Measurements from ENCODE around the gene PLOD1.

Gene PLOD1

DNA sequence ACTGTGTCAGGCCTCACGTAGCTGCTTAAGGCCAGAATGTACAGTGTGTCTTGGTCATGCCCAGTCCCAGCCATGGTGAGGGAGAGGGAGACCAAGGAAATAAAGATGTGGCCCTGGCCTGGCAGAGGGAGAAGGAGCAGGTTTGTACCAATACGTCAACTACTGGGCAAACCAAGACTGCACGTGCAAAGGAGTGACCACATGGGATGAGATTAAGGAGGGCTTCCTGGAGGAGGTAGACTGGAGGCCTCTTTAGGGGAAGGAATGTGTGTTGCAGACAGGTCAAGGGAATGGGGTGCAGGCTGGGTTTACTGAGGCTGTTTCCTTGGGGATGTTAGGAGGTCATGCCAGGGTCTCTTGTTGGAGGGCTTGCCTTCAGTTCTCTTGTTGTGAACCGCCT is 7.8 kb downstream of the PLOD1 start:
- DNase-seq = no peak

DNA sequence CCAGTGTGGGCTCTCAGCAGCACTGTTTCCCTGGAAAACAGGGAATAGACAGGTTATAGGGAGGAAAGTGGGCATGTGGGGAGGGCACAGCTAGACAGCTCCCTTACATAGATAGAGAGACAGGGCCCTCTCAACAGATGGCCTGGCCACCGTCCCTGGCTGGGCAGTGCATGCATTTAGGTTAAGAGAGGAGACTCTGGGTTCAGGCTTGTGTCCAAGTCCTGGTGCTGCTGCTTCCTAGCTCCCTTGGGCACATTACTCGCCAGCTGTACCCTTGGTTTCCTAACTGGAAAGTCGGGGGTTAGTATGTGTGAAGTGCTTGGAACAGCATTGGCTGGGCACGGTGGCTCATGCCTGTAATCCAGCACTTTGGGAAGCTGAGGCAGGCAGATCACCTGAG is 9.1 kb downstream of the PLOD1 start:
- no peak for DNase-seq

DNA sequence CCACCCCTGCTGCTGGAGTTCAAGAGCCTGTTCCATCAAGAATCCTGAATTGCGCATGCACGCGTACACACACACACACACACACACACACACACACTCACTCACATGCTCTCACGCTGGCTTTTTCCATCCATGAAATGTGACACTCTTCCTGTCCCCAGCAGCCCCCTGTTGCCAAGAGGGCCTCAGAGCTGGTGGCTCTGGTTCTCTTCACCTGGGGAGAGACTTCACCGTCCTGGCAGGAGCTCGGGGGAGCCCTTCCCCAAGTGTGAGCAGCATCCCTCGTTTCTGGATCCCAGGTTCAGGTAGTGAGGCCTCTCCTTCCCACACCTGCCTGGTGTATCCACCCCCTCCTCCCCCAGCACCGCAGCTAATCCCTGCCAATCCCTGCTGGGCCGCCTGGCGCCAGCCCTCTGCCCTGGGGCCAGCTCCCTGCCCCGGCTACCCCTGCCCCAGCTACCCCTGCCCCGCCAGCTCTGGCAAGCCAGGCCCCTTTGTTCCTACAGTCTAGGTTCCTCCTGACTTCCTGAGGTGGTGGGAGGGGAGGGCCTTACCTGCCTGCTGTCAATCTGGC is 9.9 kb downstream of the PLOD1 start:
- DNase-seq = no peak

DNA sequence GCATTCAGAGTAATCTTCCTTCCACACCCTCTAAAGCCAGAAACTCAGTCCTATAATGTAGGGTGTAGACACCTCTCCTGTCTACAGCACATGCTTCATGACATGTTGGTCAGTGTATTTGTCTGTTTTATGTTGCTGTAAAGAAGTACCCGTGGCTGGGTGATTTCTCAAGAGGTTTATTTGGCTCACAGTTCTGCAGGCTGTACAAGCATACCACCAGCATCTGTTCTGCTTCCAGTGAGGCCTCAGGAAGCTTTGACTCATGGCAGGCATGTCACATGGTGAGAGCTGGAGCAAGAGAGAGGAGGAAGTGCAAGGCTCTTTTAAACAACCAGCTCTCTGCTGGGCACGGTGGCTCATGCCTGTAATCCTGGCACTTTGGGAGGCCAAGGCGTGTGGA is 12.1 kb downstream of the PLOD1 start:
- no peak for DNase-seq

DNA sequence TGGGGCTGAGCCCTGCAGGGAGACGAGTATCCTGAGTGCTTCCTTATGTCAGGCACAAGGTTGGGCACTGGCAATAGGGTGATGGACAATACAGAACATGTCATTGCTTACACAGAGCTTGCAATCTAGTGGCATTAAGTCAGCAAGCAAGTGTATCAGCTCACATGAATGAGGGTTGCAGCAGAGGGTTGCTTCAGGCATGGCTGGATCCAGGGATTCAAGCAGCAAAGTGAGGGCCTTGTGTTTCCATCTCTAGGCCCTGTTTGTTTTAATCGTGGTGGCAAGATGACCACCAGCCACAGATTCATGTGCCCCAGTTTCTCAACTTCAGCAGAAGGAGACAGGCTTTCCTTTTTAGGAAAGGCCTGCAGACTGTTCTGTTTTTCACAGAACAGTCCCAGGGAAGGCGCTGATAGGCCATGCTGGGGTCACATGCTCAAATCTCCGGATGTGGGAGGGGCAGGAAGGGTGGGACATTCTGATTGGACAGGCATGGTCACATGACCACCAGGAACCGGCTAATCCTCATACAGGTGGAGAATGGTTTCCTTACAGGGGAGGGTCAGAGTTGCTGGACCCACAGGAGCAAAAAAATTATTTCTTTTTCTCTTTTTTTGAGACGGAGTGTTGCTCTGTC is 14.4 kb downstream of the PLOD1 start:
- DNase-seq = peak; percentile 19

DNA sequence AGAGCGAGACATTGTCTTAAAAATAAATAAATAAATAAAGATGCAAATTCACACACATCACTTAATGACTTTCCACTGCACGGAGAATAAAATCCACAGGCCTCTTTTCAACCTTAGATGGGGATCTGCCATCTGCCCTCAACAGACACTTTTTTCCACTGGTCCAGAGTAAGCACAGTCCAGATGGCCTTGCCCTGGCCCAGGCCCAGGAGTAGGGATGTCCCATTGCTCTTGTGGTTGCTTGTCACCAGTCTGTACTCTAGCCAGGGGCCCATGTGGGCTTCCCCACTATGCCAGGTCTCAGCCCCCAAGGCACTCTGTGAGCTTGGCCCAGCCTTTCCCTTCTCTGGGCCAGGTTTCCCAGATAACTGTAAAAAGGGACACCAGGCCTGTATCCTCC is 17.4 kb downstream of the PLOD1 start:
- DNase-seq = no peak

DNA sequence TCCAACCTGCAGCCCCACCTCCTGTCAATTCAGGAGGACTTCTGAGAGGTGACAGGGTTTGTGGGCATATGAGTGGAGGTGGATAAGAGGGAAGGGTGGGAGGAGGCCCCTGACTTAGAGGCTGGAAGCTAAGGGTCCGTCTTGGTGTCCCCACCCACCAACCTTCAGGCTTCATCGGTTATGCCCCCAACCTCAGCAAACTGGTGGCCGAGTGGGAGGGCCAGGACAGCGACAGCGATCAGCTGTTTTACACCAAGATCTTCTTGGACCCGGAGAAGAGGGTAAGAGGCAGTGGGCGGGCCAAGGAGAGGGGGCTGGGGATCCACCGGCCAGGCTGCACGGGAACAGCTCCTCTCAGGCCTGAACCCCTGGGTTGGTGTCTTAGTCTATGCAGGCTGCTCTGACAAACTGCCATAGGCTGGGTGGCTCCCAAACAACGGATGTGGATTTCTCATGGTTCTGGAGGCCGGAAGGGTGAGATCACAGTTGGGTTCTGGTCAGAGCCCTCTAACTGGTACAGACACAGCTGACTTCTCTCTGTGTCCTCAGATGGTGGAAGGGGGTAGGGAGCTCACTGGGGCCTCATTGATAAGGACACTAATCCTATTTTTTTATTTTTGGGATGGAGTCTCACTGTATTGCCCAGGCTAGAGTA is 18.1 kb downstream of the PLOD1 start:
- DNase-seq = no peak

DNA sequence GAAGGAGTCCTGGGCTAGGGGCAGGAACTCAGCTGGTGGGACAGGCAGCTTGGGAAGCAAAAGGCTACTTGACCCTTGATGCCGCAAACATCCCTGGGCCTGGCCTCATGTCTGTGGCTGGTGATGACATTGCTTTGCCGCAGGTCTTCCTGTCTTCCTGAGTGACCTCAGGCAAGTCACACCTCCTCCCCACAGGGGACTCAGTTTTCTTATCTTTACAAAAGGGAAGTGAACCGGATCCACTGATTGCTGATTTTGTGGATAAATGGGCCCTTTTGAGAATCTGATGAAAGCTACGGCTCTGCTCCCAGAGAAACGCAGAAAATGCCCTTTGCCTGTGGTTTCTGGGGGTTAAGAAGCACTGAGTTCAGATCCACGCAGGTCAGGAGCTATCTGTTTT is 20.7 kb downstream of the PLOD1 start:
- no peak for DNase-seq

DNA sequence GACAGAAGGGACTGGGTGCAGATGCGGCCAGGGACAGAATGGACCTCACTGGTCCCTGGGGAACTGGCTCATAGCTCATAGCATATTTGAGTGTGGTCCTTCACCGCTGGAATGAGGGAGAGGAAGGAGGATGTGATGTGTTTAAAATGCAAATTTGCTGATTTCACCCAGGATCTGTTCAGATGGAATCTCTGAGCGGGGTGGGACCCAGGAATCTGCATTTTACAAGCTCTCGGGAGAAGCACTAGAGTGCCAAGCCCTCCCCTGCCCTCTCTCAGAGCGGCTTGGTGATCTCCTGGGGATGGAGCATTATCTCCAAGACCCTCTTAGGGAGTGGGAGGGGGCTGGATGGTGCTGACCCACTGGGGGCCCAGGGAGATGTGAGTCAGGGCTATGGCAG is 22.9 kb downstream of the PLOD1 start:
- DNase-seq = no peak

DNA sequence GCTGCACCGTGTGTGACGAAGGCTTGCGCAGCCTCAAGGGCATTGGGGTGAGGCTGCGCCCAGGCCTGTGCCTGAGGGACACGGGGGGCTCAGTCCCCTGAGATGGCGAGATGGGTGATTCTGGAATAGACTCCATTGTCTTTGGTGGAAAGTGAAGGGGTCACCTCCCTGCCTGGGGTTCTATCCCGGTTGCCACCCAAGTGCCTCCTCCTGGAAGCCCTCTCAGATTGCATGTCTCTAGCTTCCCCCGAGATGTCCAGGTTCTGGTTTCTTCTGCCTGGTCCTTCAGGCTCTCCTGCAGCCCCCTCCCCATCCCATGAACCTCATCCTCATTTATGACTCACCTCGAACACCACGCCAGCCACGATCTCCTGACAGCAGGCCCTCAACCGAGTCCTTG is 23.4 kb downstream of the PLOD1 start:
- DNase-seq = no peak

DNA sequence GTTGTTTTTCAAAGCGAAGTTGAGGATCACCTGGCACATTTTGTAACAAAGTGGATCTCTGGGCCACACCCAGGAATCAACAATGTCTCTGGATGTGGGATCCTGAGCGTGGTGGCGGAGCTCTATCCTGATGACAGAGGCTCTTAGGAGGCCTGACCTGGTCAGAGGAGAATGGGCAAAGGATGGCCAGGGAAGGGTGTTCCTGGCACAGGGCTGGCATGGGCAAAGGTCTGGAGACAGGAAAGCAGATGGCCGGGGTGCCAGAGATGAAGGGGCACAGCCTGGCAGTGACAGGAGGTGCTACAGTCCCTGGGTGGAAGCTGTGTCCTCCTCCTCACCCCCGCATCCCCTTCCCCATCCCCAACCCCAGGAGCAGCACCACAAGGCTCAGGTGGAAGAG is 25.8 kb downstream of the PLOD1 start:
- no peak for DNase-seq

DNA sequence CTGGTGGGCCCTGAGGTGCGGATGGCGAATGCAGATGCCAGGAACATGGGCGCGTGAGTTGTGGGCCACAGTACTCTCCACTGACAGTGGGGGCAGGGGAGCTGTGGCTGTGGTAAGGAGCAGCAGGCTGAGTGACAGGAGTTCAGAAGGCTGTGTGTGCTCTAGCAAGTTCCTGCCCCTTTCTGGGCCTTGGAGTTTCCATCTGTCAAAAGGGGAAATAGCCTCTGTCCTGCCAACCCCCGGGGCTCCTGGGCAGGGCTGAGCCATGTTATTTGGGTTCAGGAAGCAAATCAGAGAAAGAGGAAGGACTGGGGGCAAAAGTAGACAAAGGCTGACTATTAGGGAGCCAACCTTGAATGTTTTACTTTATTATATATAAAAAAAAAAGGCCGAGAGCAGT is 26.2 kb downstream of the PLOD1 start:
- no peak for DNase-seq

DNA sequence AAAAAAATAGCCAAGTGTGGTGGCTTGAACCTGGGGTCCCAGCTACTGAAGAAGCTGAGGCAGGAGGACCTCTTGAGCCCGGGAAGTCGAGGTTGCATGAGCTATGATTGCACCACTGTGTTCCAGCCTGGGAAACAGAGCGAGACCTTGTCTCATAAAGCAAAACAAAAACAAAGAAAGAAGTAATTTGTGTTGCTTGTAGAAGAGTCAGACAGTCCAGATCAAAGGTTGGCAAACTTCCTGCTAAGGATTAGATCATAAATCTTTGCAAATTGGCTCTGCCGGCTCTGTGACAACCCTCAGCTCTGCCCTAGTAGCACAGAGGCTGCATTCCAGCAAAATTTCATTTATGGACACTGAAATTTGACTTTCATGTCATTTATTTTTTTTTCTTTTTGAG is 26.7 kb downstream of the PLOD1 start:
- no peak for DNase-seq

DNA sequence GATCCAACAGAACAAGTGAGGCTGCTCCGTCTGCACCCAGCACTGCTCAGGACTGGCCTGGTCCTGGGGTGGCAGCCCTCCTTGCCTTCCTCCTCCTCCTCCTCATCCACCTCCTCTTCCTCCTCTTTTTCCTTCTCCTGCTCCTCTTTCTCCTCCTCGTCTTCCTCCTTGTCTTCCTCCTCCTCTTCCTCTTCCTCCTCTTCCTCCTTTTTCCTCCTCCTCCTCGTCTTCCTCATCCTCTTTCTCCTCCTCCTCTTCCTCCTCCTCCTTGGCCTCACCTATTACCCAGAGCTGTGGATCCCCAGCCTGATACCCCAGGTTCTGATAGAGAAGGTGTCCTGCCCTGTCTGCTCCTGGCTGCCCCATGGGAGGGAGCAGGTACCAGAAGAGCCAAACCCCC is 29.1 kb downstream of the PLOD1 start:
- DNase-seq = no peak

DNA sequence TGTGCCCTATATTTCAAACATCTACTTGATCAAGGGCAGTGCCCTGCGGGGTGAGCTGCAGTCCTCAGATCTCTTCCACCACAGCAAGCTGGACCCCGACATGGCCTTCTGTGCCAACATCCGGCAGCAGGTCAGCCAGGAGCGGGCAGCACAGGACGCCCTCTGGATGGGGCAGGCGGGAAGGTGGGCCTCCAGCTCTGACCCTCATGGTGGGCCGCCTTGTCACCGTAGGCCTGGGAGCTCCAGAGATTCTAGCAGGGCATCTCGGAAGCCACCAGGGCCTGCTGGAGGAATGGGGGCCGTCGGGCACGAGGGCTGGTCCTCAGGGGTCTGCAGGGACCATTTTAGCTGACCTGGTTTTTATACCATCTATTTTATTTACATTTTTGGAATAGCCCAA is 30.1 kb downstream of the PLOD1 start:
- DNase-seq = no peak

DNA sequence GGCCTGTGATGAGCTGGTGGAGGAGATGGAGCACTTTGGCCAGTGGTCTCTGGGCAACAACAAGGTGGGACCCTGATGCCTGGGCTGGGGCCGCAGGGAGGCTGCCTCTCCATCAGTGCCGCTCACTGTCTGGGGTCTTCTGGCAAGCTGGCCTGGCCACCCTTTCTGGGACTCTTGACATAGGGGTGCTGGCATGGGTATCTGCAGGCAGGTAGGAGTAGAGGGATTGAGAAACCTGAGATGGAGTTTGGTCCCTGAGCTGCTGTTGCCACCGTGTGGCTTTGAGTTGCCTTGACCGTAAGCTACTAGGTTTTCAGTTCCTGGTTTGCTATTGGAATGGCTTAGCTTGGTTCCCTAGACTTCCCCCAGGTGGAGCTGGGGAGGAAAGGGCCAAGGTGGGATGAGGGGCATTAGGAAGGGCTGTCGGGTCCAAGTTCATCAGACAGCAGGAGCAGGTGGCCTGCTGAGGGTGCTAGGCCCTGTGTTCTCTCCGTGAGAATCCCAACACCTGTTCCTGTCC is 32.6 kb downstream of the PLOD1 start:
- no peak for DNase-seq

DNA sequence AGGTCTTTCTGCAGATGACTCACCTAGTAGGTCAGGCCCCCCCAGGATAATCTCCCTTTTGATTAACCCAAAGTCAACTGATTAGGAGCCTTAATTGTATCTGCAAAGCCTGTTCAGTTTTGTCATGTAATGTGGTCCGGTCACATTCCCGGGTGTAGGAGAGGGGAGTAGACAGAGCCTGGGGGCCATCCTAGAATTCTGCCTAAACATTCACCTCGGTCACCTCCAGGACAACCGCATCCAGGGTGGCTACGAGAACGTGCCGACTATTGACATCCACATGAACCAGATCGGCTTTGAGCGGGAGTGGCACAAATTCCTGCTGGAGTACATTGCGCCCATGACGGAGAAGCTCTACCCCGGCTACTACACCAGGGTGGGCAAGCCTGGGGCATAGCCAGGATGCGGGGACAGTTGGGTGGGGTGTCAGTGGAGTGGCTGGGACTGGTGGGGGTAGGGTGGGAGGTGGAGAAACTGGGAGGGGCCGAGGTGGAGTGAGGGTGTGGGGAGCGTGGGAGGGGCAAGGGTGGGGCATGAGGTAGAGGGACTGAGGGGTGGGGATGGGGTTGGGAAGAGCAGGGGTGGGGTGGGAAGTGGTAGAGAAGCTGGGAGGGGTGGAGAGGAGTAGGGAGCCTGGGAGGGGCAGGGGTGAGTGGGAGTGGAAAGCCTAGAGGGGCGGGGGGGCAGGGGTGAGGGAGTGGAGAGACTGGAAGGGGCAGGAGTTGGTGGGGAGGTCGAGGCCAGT is 36.1 kb downstream of the PLOD1 start:
- no peak for DNase-seq

DNA sequence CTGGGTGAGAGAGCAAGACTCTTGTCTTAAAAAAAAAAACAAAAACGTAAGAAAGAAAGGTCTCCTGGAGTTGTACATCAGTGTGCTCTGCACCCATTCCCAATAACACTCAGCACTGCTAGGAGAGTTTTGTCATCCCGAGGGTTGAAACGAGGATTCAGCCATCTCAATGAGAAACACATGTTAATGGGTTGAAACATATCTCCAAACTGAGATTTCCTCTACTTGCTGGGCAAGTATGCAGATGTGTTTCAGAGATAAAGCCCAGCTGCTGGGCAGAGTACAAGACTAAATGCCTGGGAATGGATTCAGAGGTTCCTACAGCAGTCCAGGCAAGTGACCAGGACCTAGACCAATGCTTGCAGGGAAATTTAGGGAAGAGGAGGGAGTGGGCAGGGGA is 43.1 kb downstream of the PLOD1 start:
- no peak for DNase-seq

DNA sequence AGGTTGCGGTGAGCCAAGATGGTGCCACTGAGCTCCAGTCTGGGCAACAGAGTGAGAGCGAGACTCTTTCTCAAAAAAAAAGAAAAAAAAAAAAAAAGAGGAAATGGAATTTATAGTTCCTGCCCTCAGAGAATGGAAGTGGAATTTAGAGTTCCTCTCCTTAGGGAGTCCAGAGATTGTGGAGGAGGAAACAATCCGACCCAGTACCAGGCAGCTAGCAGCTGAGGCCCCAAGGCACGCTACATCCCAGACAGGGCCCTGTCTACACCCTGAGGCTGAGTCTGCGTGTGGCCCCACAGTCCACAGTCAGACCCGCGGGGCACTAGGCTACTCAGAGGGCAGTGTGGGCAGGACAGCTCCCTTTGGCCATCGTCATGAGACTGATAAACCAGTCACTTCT is 43.8 kb downstream of the PLOD1 start:
- no peak for DNase-seq

DNA sequence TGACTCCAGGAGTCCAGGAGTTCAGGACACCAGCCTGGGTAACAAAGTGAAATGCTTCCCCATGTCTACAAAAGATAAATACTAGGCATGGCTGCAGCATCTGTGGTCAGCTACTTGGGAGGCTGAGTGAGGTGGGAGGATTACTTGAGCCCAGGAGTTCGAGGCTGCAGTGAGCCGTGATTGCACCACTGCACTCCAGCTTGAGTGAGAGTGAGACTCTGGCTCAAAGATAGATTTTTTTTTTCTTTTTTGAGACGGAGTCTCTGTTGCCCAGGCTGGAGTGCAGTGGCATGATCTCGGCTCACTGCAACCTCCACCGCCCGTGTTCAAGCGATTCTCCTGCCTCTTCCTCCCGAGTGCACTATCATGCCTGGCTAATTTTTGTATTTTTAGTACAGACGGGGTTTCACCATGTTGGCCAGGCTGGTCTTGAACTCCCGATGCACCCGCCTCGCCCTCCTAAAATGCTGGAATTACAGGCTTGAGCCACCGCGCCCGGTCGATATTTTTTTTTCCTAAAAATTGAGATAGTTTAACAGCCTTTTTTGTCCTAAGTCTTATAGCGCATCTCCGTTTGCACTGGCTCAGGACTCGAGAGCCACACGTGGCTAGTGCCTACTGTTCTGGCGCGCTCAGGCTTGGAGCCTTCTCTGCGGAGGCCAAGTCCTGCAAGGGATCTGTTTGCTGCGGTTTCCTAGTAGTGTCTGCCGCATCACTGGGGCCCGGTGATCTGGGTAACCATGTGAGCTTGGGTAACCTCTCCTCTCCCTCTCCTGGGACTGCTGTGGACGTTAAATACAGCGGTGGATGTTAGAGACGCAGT is 44.7 kb downstream of the PLOD1 start:
- no peak for DNase-seq

DNA sequence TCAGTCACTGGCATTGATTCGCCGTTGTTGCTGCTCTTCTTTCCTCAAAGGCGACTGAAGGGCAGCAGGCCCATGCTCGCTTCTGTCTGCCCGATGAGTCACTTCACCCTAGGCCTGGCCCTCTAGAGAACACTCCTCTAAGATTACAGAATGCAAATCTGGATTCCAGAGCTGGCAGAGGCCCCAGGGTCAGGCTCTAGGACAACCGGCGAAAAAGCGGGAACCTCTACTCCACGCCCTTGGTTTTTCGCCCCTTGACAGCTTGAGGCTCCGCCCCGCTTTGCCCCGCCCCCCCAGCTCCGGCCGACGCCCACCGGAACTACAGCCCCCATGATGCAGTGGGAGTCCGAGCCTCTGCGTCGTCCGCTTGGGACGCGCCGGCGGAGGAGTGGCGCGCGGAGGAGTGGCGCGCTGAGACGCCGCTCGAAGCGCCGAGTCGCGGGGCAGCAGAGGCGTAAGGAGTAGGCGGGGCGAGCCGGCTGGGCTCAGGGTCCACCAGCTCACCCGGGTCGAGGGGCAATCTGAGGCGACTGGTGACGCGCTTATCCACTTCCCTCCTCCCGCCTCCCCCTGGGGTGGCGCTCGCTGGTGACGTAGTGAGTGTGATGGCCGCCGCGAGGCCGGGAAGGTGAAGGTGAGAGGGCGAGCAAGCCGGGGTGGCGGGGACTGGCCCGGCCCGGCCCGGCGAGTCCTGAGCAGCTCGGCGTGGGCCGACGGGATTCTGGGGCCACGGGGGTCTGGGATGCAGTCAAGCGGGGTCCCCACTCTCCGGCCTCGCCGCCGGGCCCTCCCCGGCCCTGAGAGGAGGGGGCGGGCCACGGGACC is 45.5 kb downstream of the PLOD1 start, which contains the start of gene MFN2:
TSS of gene MFN2 (plus strand) at position 594 of the 825 bp plus-strand sequence. CDS start 8,725 bp downstream, outside the sequence.
- peak; percentile 95 for DNase-seq

DNA sequence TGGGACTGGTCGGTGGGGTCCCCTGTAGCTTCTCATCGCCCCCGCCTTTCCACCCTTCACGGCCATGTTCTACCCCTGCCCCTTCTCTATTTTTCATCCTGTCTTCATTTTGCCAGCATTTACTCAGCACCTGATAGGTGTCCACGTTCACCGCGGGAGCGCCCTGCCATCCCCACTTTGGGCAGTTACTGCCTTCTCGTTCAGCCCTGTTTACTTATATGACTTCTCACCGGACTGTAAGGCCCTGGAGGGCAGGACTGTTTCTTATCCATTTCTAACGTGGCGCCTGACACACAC is 46.1 kb downstream of the PLOD1 start:
- no peak for DNase-seq
